Nephron progenitor cell (in vitro differentiated cells): ENCODE measurements around the gene DNTTIP2.
A peak's percentile ranks its signal among the peaks of the same experiment; 100 is the strongest.
"Not testable (repeated sequence)": the region's sequence is repeated elsewhere in the genome, so short reads cannot be mapped to it uniquely, and the experiment has no call there.

Source experiments
- DNase-seq: peaks from one replicate; pipeline ENCODE4 v3.0.0; 2021
- H3K27ac Mint-ChIP-seq: 2 replicates; pipeline ENCODE4 v1.8.0; 2021; ENCODE audit warnings: mild to moderate bottlenecking, moderate library complexity, mixed read lengths
- H3K27me3 Mint-ChIP-seq: 2 replicates; pipeline ENCODE4 v1.8.0; 2021; ENCODE audit warnings: mild to moderate bottlenecking, low read depth, mixed read lengths; ENCODE audit not compliant: poor library complexity
- H3K36me3 Mint-ChIP-seq: 2 replicates; pipeline ENCODE4 v1.8.0; 2021; ENCODE audit warnings: low read depth, mixed read lengths
- H3K4me1 Mint-ChIP-seq: 2 replicates; pipeline ENCODE4 v1.8.0; 2021; ENCODE audit warnings: mixed read lengths
- H3K4me3 Mint-ChIP-seq: 2 replicates; pipeline ENCODE4 v1.8.0; 2021; ENCODE audit warnings: mild to moderate bottlenecking, moderate library complexity, mixed read lengths
- H3K9me3 Mint-ChIP-seq: 2 replicates; pipeline ENCODE4 v1.8.0; 2021; ENCODE audit warnings: mild to moderate bottlenecking, moderate library complexity, mixed read lengths
- TF ChIP-seq, protein P1 (sequence below): fragments of 200-600 bp; sonication (generic); IDR thresholded peaks from 2 replicates; pipeline ENCODE4 v1.5.0; 2021; ENCODE audit warnings: antibody characterized with exemption

The DNTTIP2 gene

DNA sequence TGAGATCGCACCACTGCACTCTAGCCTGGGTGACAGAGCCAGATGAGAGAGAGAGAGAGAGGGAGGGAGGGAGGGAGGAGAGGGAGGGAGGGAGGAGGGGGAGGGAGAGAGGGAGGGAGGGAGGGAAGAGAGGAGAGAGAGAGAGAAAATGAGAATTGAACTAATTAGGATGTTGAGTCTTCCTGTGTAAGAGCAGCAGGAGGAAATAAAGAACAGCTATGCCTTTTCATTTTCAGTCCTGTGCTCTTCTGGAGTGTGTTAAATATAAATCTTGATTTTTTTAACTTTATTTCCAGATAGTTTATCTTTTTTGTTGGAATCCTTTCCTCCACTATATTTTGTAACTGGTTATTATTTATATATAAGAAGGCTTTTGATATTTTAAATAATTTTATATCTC, 27.1 kb downstream of the DNTTIP2 start:
- Mint-ChIP-seq H3K27me3 (peaks cover 4% of the 10 kb centered on the region), H3K4me1 (no peaks in the 10 kb centered on the region), H3K4me3 (no peak overlapping the region), H3K27ac (no peak overlapping the region), H3K36me3 (peaks cover 23% of the 10 kb centered on the region), H3K9me3 (peaks cover 61% of the 10 kb centered on the region)
- TF ChIP-seq, protein P1, sequence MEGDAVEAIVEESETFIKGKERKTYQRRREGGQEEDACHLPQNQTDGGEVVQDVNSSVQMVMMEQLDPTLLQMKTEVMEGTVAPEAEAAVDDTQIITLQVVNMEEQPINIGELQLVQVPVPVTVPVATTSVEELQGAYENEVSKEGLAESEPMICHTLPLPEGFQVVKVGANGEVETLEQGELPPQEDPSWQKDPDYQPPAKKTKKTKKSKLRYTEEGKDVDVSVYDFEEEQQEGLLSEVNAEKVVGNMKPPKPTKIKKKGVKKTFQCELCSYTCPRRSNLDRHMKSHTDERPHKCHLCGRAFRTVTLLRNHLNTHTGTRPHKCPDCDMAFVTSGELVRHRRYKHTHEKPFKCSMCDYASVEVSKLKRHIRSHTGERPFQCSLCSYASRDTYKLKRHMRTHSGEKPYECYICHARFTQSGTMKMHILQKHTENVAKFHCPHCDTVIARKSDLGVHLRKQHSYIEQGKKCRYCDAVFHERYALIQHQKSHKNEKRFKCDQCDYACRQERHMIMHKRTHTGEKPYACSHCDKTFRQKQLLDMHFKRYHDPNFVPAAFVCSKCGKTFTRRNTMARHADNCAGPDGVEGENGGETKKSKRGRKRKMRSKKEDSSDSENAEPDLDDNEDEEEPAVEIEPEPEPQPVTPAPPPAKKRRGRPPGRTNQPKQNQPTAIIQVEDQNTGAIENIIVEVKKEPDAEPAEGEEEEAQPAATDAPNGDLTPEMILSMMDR = no peak
- no peak for DNase-seq

DNA sequence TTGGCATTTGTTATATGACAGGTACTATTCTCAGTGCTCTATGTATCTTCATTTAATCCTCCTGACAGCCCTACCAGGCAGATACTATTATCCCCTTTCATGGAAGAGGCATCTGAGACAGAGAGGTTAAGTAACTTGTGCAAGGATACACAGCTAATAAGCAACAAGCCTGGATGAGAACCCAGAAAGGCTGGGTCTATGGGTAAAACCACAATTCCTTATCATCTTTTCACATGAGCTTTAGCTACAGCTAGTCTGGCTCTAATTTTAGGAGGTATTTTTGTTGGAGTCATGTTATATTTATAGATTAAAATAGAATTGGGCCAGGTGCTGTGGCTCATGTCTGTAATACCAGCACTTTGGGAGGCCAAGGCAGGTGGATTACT, 27.7 kb downstream of the DNTTIP2 start:
- no peak overlapping the region for H3K27ac Mint-ChIP-seq
- H3K27me3 Mint-ChIP-seq = peaks cover 4% of the 10 kb centered on the region
- no peak overlapping the region for H3K4me3 Mint-ChIP-seq
- no peak for DNase-seq
- peaks cover 55% of the 10 kb centered on the region for H3K9me3 Mint-ChIP-seq
- H3K4me1 Mint-ChIP-seq = no peaks in the 10 kb centered on the region
- TF ChIP-seq, protein P1 = no peak
- H3K36me3 Mint-ChIP-seq = peaks cover 23% of the 10 kb centered on the region

DNA sequence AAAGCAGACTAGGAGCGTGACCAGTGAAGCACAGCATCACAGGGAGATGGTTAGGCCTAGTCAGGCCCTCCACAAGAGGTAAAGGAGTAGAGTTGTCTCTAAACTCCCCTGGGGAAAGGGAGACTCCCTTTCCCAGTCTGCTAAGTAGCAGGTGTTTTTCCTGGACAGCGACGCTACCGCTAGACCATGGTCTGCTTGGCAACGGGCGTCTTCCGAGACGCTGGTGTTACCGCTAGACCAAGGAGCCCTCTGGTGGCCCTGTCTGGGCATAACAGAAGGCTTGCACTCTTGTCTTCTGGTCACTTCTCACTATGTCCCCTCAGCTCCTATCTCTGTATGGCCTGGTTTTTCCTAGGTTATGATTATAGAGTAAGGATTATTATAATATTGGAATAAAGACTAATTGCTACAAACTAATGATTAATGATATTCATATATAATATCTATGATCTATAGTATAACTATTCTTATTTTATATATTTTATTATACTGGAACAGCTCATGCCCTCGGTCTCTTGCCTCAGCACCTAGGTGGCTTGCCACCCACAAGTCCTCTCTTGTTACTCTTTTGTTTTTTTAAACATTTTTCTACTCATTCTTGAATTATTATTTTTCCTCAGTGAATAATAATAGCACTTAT, 28.2 kb downstream of the DNTTIP2 start:
- not testable (repeated sequence) for H3K27me3 Mint-ChIP-seq, H3K27ac Mint-ChIP-seq, H3K4me3 Mint-ChIP-seq, H3K4me1 Mint-ChIP-seq
- TF ChIP-seq, protein P1 = peak; percentile 44
- Mint-ChIP-seq H3K36me3 (peaks cover 23% of the 10 kb centered on the region), H3K9me3 (peaks cover 50% of the 10 kb centered on the region)
- DNase-seq = peak; percentile 56

DNA sequence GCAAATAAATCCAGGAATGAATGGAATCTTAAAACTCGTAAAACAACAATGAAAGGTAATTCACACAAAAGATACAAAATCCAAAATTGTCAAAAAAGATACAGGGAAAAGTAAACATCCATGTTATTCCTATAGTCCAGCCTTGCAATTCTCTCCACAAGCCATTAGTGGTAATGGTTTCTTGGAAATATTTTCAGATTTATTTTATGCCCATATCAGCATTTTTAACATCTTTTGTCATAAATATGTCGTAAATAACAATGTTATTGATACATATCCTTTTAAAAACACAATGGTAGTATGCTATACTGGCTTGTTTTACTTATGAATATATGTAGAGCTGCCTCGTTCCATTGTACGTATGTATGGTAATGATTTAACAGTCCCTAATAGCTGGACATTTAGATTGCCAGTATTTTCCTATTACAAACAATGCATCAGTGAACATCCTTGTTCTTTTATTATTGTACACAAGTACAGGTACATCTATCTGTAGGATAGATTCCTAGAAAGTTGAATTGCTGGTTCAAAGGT, 30.6 kb downstream of the DNTTIP2 start:
- Mint-ChIP-seq H3K9me3 (peaks cover 37% of the 10 kb centered on the region), H3K4me3 (peak overlapping the region; percentile 92), H3K27ac (peak overlapping the region; percentile 94), H3K36me3 (peaks cover 12% of the 10 kb centered on the region), H3K27me3 (peaks cover 4% of the 10 kb centered on the region), H3K4me1 (peaks cover 14% of the 10 kb centered on the region)
- no peak for DNase-seq
- TF ChIP-seq, protein P1 = no peak

DNA sequence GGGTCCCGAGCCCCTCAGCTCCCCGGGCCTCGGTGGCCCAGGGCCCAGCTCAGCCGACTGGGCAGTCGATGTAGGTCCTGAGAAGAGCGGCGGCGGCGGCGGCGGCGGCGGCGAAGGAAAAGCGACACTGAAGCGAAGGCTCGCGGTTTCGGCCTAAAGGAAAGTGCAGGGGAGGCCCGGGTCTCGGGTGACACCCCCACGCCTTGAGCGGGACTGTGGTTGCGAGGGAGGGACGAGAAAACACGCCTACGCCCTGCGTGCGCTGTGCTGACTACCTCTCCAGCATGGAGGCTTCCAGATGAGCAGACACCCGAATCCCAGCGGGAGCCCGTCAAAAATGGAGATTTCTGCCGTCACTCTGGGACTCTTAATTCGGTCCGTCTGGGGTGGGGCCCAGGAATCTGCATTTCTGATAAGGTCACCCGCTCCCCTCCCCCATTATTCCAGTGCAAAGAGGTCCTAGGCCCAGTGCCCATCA, 31.2 kb downstream of the DNTTIP2 start:
- H3K9me3 Mint-ChIP-seq = peaks cover 34% of the 10 kb centered on the region
- H3K4me1 Mint-ChIP-seq = peaks cover 14% of the 10 kb centered on the region
- H3K4me3 Mint-ChIP-seq = peak overlapping the region; percentile 92
- TF ChIP-seq, protein P1 = no peak
- peaks cover 12% of the 10 kb centered on the region for H3K36me3 Mint-ChIP-seq
- DNase-seq = peak; percentile 69
- H3K27me3 Mint-ChIP-seq = peaks cover 4% of the 10 kb centered on the region
- peak overlapping the region; percentile 94 for H3K27ac Mint-ChIP-seq
